ENCODE data around the gene NPLOC4.

NPLOC4 gene

GRCh38 chr17:81636505-81637288, at the start of gene NPLOC4, which contains the start of gene TSPAN10:
TSS of gene NPLOC4 (minus strand) at chr17:81637112. CDS start at chr17:81636930, 182 bp downstream.
TSS of gene TSPAN10 (plus strand) at chr17:81637196. CDS start at chr17:81642413, 5,217 bp downstream.
- Histone ChIP-seq H3K27me3 (replicated peaks; ENCODE audit: control insufficient read depth, insufficient read depth, low read length) (no peaks in the 10 kb centered on the region), H3K4me3 (ENCODE audit: low read length) (peak within 1 kb of the TSS; percentile 91), H3K9me3 (ENCODE audit: control insufficient read depth, low read length) (no peaks in the 10 kb centered on the region), H3K9ac (ENCODE audit: low read length) (peak within 1 kb of the TSS; percentile 93), H3K36me3 (ENCODE audit: control insufficient read depth, insufficient read depth, low read length, severe bottlenecking) (peaks cover 3% of the 10 kb centered on the region), H3K4me1 (ENCODE audit: control insufficient read depth, insufficient read depth, low read length) (peaks cover 11% of the 10 kb centered on the region)
- peak; percentile 94 for DNase-seq (ENCODE audit: low read depth)

GRCh38 chr17:81686614-81687013, 49.7 kb upstream of the NPLOC4 start:
- no peaks in the 10 kb centered on the region for H3K27me3 ChIP-seq (replicated peaks; ENCODE audit: control insufficient read depth, insufficient read depth, low read length)
- peaks cover 27% of the 10 kb centered on the region for H3K4me1 ChIP-seq (ENCODE audit: control insufficient read depth, insufficient read depth, low read length)

GRCh38 chr17:81685108-81685507, 48.2 kb upstream of the NPLOC4 start:
- peak overlapping the region; percentile 89 for H3K4me3 ChIP-seq (ENCODE audit: low read length)
- H3K9ac ChIP-seq (ENCODE audit: low read length) = peak overlapping the region; percentile 90
- peaks cover 45% of the 10 kb centered on the region for H3K36me3 ChIP-seq (ENCODE audit: control insufficient read depth, insufficient read depth, low read length, severe bottlenecking)
- H3K9me3 ChIP-seq (ENCODE audit: control insufficient read depth, low read length) = no peaks in the 10 kb centered on the region
- H3K27me3 ChIP-seq (replicated peaks; ENCODE audit: control insufficient read depth, insufficient read depth, low read length) = no peaks in the 10 kb centered on the region
- DNase-seq (ENCODE audit: low read depth) = peak; percentile 64
- peaks cover 27% of the 10 kb centered on the region for H3K4me1 ChIP-seq (ENCODE audit: control insufficient read depth, insufficient read depth, low read length)

More at GRCh38 chr17:81686614-81687013, 49.7 kb upstream of the NPLOC4 start:
- H3K9ac ChIP-seq (ENCODE audit: low read length) = no peak overlapping the region
- peaks cover 60% of the 10 kb centered on the region for H3K36me3 ChIP-seq (ENCODE audit: control insufficient read depth, insufficient read depth, low read length, severe bottlenecking)
- DNase-seq (ENCODE audit: low read depth) = no peak
- no peaks in the 10 kb centered on the region for H3K9me3 ChIP-seq (ENCODE audit: control insufficient read depth, low read length)
- no peak overlapping the region for H3K4me3 ChIP-seq (ENCODE audit: low read length)

GRCh38 chr17:81684442-81684911, 47.6 kb upstream of the NPLOC4 start:
- peak overlapping the region; percentile 89 for H3K4me3 ChIP-seq (ENCODE audit: low read length)
- peak; percentile 87 for DNase-seq (ENCODE audit: low read depth)
- H3K4me1 ChIP-seq (ENCODE audit: control insufficient read depth, insufficient read depth, low read length) = peaks cover 27% of the 10 kb centered on the region
- H3K9ac ChIP-seq (ENCODE audit: low read length) = peak overlapping the region; percentile 90
- no peaks in the 10 kb centered on the region for H3K9me3 ChIP-seq (ENCODE audit: control insufficient read depth, low read length)
- no peaks in the 10 kb centered on the region for H3K27me3 ChIP-seq (replicated peaks; ENCODE audit: control insufficient read depth, insufficient read depth, low read length)
- H3K36me3 ChIP-seq (ENCODE audit: control insufficient read depth, insufficient read depth, low read length, severe bottlenecking) = peaks cover 38% of the 10 kb centered on the region

- H3K9me3 ChIP-seq (ENCODE audit: control insufficient read depth, low read length) = no peaks in the 10 kb centered on the region
- no peaks in the 10 kb centered on the region for H3K27me3 ChIP-seq (replicated peaks; ENCODE audit: control insufficient read depth, insufficient read depth, low read length)
- DNase-seq (ENCODE audit: low read depth) = peak; percentile 100
- peak within 1 kb of the TSS; percentile 89 for H3K4me3 ChIP-seq (ENCODE audit: low read length)
- peaks cover 32% of the 10 kb centered on the region for H3K36me3 ChIP-seq (ENCODE audit: control insufficient read depth, insufficient read depth, low read length, severe bottlenecking)
- peaks cover 27% of the 10 kb centered on the region for H3K4me1 ChIP-seq (ENCODE audit: control insufficient read depth, insufficient read depth, low read length)
- peak within 1 kb of the TSS; percentile 96 for H3K9ac ChIP-seq (ENCODE audit: low read length)
Measured at GRCh38 chr17:81683584-81684441, 46.9 kb upstream of the NPLOC4 start, which contains the start of the genes ARL16 and HGS. TSS of gene ARL16 (minus strand) at chr17:81683797. CDS start at chr17:81683753, 44 bp downstream. TSS of gene HGS (plus strand) at chr17:81684011. CDS start at chr17:81684067, 56 bp downstream.

- no peak for DNase-seq (ENCODE audit: low read depth)
- Histone ChIP-seq H3K9ac (ENCODE audit: low read length) (peak overlapping the region; percentile 96), H3K36me3 (ENCODE audit: control insufficient read depth, insufficient read depth, low read length, severe bottlenecking) (peaks cover 26% of the 10 kb centered on the region)
Measured at GRCh38 chr17:81683208-81683583, 46.3 kb upstream of the NPLOC4 start.

GRCh38 chr17:81682565-81683207, 45.8 kb upstream of the NPLOC4 start:
- Histone ChIP-seq H3K36me3 (ENCODE audit: control insufficient read depth, insufficient read depth, low read length, severe bottlenecking) (peaks cover 20% of the 10 kb centered on the region), H3K9ac (ENCODE audit: low read length) (peak overlapping the region; percentile 96), H3K9me3 (ENCODE audit: control insufficient read depth, low read length) (no peaks in the 10 kb centered on the region), H3K4me3 (ENCODE audit: low read length) (peak overlapping the region; percentile 89), H3K27me3 (replicated peaks; ENCODE audit: control insufficient read depth, insufficient read depth, low read length) (no peaks in the 10 kb centered on the region), H3K4me1 (ENCODE audit: control insufficient read depth, insufficient read depth, low read length) (peaks cover 27% of the 10 kb centered on the region)
- peak; percentile 51 for DNase-seq (ENCODE audit: low read depth)

More at GRCh38 chr17:81683208-81683583, 46.3 kb upstream of the NPLOC4 start:
- peaks cover 27% of the 10 kb centered on the region for H3K4me1 ChIP-seq (ENCODE audit: control insufficient read depth, insufficient read depth, low read length)
- no peaks in the 10 kb centered on the region for H3K9me3 ChIP-seq (ENCODE audit: control insufficient read depth, low read length)
- H3K4me3 ChIP-seq (ENCODE audit: low read length) = peak overlapping the region; percentile 89
- H3K27me3 ChIP-seq (replicated peaks; ENCODE audit: control insufficient read depth, insufficient read depth, low read length) = no peaks in the 10 kb centered on the region

- no peaks in the 10 kb centered on the region for H3K9me3 ChIP-seq (ENCODE audit: control insufficient read depth, low read length)
- H3K36me3 ChIP-seq (ENCODE audit: control insufficient read depth, insufficient read depth, low read length, severe bottlenecking) = peaks cover 10% of the 10 kb centered on the region
- H3K27me3 ChIP-seq (replicated peaks; ENCODE audit: control insufficient read depth, insufficient read depth, low read length) = no peaks in the 10 kb centered on the region
- peaks cover 33% of the 10 kb centered on the region for H3K4me1 ChIP-seq (ENCODE audit: control insufficient read depth, insufficient read depth, low read length)
- no peak overlapping the region for H3K9ac ChIP-seq (ENCODE audit: low read length)
- DNase-seq (ENCODE audit: low read depth) = no peak
- H3K4me3 ChIP-seq (ENCODE audit: low read length) = no peak overlapping the region
Measured at GRCh38 chr17:81681672-81682071, 44.8 kb upstream of the NPLOC4 start.

GRCh38 chr17:81680150-81680549, 43.2 kb upstream of the NPLOC4 start:
- H3K4me3 ChIP-seq (ENCODE audit: low read length) = no peak overlapping the region
- no peaks in the 10 kb centered on the region for H3K9me3 ChIP-seq (ENCODE audit: control insufficient read depth, low read length)
- H3K27me3 ChIP-seq (replicated peaks; ENCODE audit: control insufficient read depth, insufficient read depth, low read length) = no peaks in the 10 kb centered on the region
- H3K4me1 ChIP-seq (ENCODE audit: control insufficient read depth, insufficient read depth, low read length) = peaks cover 31% of the 10 kb centered on the region
- no peaks in the 10 kb centered on the region for H3K36me3 ChIP-seq (ENCODE audit: control insufficient read depth, insufficient read depth, low read length, severe bottlenecking)
- DNase-seq (ENCODE audit: low read depth) = no peak
- H3K9ac ChIP-seq (ENCODE audit: low read length) = peak overlapping the region; percentile 36

- no peak for DNase-seq (ENCODE audit: low read depth)
- Histone ChIP-seq H3K9me3 (ENCODE audit: control insufficient read depth, low read length) (no peaks in the 10 kb centered on the region), H3K27me3 (replicated peaks; ENCODE audit: control insufficient read depth, insufficient read depth, low read length) (no peaks in the 10 kb centered on the region), H3K4me3 (ENCODE audit: low read length) (no peak overlapping the region), H3K36me3 (ENCODE audit: control insufficient read depth, insufficient read depth, low read length, severe bottlenecking) (peaks cover 24% of the 10 kb centered on the region), H3K4me1 (ENCODE audit: control insufficient read depth, insufficient read depth, low read length) (peaks cover 12% of the 10 kb centered on the region), H3K9ac (ENCODE audit: low read length) (no peak overlapping the region)
Measured at GRCh38 chr17:81676906-81677305, 40.0 kb upstream of the NPLOC4 start.

Data from adipocyte (in vitro differentiated cells).